Loucy (cell line): ENCODE measurements around the gene SMIM17.

Source experiments
- H2AFZ ChIP-seq: fragments of 200-600 bp; sonication (generic); 2 replicates; pipeline ENCODE4 v1.6.0; 2016; ENCODE audit warnings: antibody characterized with exemption, mild to moderate bottlenecking, low read length, moderate library complexity
- H3F3A ChIP-seq: fragments of 200-600 bp; 2 replicates; pipeline ENCODE4 v1.6.0; 2016; ENCODE audit warnings: antibody characterized with exemption, low read depth, mild to moderate bottlenecking
- H3K27me3 ChIP-seq: fragments of 200-600 bp; sonication (generic); 2 replicates; pipeline ENCODE4 v1.6.1; 2014; ENCODE audit warnings: low read length, mild to moderate bottlenecking; ENCODE audit not compliant: insufficient read depth, poor library complexity, severe bottlenecking
- H3K36me3 ChIP-seq: fragments of 200-600 bp; sonication (generic); 2 replicates; pipeline ENCODE4 v1.6.1; 2016; ENCODE audit warnings: low read length; ENCODE audit not compliant: insufficient read depth
- H3K4me1 ChIP-seq: fragments of 200-600 bp; sonication (generic); 2 replicates; pipeline ENCODE4 v1.5.1; 2014; ENCODE audit warnings: low read length, mild to moderate bottlenecking; ENCODE audit not compliant: insufficient read depth, poor library complexity, severe bottlenecking
- H3K4me2 ChIP-seq: fragments of 200-600 bp; sonication (generic); 2 replicates; pipeline ENCODE4 v1.6.0; 2014; ENCODE audit warnings: antibody characterized with exemption, low read length, low read depth, mild to moderate bottlenecking; ENCODE audit not compliant: poor library complexity, severe bottlenecking
- H3K4me3 ChIP-seq: fragments of 200-600 bp; sonication (generic); 2 replicates; pipeline ENCODE4 v1.5.1; 2014; ENCODE audit warnings: low read length, mild to moderate bottlenecking, mixed read lengths; ENCODE audit not compliant: poor library complexity, severe bottlenecking
- H3K79me2 ChIP-seq: fragments of 200-600 bp; sonication (generic); 2 replicates; pipeline ENCODE4 v1.6.1; 2014; ENCODE audit warnings: low read length; ENCODE audit not compliant: insufficient read depth
- H3K9ac ChIP-seq: fragments of 200-600 bp; sonication (generic); 2 replicates; pipeline ENCODE4 v1.6.0; 2014; ENCODE audit warnings: mild to moderate bottlenecking, low read depth, low read length, moderate library complexity; ENCODE audit not compliant: poor library complexity, severe bottlenecking
- H3K9me2 ChIP-seq: fragments of 200-600 bp; sonication (generic); replicated peaks from 2 replicates; pipeline ENCODE4 v1.6.1; 2016; ENCODE audit warnings: low read depth, low read length, mixed read lengths
- H3K9me3 ChIP-seq: fragments of 200-600 bp; sonication (generic); 2 replicates; pipeline ENCODE4 v1.6.1; 2014; ENCODE audit warnings: mild to moderate bottlenecking, antibody characterized with exemption, low read length, low read depth; ENCODE audit not compliant: insufficient read depth
- H4K20me1 ChIP-seq: fragments of 200-600 bp; sonication (generic); 2 replicates; pipeline ENCODE4 v1.6.0; 2014; ENCODE audit warnings: antibody characterized with exemption, low read length, mild to moderate bottlenecking; ENCODE audit not compliant: insufficient read depth, poor library complexity, severe bottlenecking
- CTCF ChIP-seq: fragments of 200-600 bp; sonication (generic); conservative IDR thresholded peaks from 2 replicates; pipeline ENCODE4 v1.5.1; 2014; ENCODE audit warnings: mild to moderate bottlenecking, antibody characterized with exemption, low read length
- EZH2phosphoT487 ChIP-seq: fragments of 200-600 bp; IDR thresholded peaks from 2 replicates; pipeline ENCODE4 v1.6.1; 2018; ENCODE audit warnings: antibody characterized with exemption, mild to moderate bottlenecking, moderate library complexity, borderline replicate concordance

Gene SMIM17

DNA sequence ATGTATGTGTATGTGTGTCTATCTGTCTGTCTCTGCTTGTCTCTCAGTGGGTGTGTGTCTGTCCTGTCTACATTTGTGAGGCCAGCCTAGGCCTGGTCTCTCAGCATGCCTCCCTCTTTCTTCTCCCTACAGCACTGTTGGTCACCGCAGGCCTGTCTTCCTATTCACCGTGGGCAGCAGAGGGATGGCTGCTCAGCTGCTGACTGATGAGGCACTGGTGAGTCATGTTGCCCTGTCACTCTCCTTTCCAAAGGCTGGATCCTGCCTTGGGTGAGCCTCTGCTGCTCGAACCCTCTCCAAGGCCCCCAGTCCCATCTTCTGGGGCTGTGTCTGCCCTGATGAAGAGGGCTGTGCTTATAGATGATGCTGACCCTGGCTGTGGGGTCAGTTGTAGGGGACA, 41.6 kb upstream of the SMIM17 start:
- no peak overlapping the region for H3K9ac ChIP-seq
- peak overlapping the region; percentile 10 for H3K4me2 ChIP-seq
- no peaks in the 10 kb centered on the region for H3K36me3 ChIP-seq
- TF ChIP-seq CTCF, result no peak
- no peak for TF ChIP-seq EZH2phosphoT487
- H4K20me1 ChIP-seq, result peaks cover 9% of the 10 kb centered on the region
- H3K4me3 ChIP-seq, result no peak overlapping the region
- no peaks in the 10 kb centered on the region for H3F3A ChIP-seq
- peaks cover 61% of the 10 kb centered on the region for H3K79me2 ChIP-seq
- no peak overlapping the region for H2AFZ ChIP-seq
- no peaks in the 10 kb centered on the region for H3K9me2 ChIP-seq
- no peaks in the 10 kb centered on the region for H3K9me3 ChIP-seq
- no peaks in the 10 kb centered on the region for H3K27me3 ChIP-seq
- H3K4me1 ChIP-seq, result peaks cover 16% of the 10 kb centered on the region

- no peak overlapping the region for H3K4me3 ChIP-seq
- no peak overlapping the region for H3K9ac ChIP-seq
- TF ChIP-seq EZH2phosphoT487, result no peak
- TF ChIP-seq CTCF, result no peak
- H3K79me2 ChIP-seq, result peaks cover 41% of the 10 kb centered on the region
- no peaks in the 10 kb centered on the region for H3K27me3 ChIP-seq
- no peaks in the 10 kb centered on the region for H3K9me3 ChIP-seq
- H2AFZ ChIP-seq, result no peak overlapping the region
- H4K20me1 ChIP-seq, result peaks cover 3% of the 10 kb centered on the region
- H3K36me3 ChIP-seq, result no peaks in the 10 kb centered on the region
- no peaks in the 10 kb centered on the region for H3K9me2 ChIP-seq
- H3F3A ChIP-seq, result no peaks in the 10 kb centered on the region
- no peaks in the 10 kb centered on the region for H3K4me1 ChIP-seq
- H3K4me2 ChIP-seq, result no peak overlapping the region
Observed at GRCh38 chr19:56603829-56604228, 39.1 kb upstream of the SMIM17 start.

GRCh38 chr19:56608274-56608964, 34.5 kb upstream of the SMIM17 start:
- TF ChIP-seq CTCF (no peak), EZH2phosphoT487 (no peak)
- Histone ChIP-seq H2AFZ (no peak overlapping the region), H3K36me3 (no peaks in the 10 kb centered on the region; the same call in 1 of the 2 replicates), H3K4me3 (no peak overlapping the region), H3K9me3 (no peaks in the 10 kb centered on the region), H3K9me2 (no peaks in the 10 kb centered on the region), H3K79me2 (peaks cover 40% of the 10 kb centered on the region), H4K20me1 (no peaks in the 10 kb centered on the region), H3K27me3 (no peaks in the 10 kb centered on the region), H3K4me1 (no peaks in the 10 kb centered on the region), H3F3A (no peaks in the 10 kb centered on the region), H3K9ac (no peak overlapping the region), H3K4me2 (no peak overlapping the region)
